CD4-positive, alpha-beta T cell treated with Interleukin-17A for 1 hour (primary cell): ENCODE measurements around the gene QPRT.
"Not testable (repeated sequence)": the region's sequence is repeated elsewhere in the genome, so short reads cannot be mapped to it uniquely, and the experiment has no call there.

ENCODE experiments used
- DNase-seq: peaks from one replicate; pipeline ENCODE4 v3.0.0-alpha.2; 2020

QPRT gene

GRCh38 chr16:29678691-29679267 lies at the start of gene QPRT:
TSS of gene QPRT (plus strand) at chr16:29679180. CDS start at chr16:29679198, 18 bp downstream.
- DNase-seq, result no peak

- not testable (repeated sequence) for DNase-seq
Measured at GRCh38 chr16:29629318-29629717, 49.7 kb upstream of the QPRT start.

- DNase-seq, result not testable (repeated sequence)
Measured at GRCh38 chr16:29631658-29632057, 47.3 kb upstream of the QPRT start.

- not testable (repeated sequence) for DNase-seq
Measured at GRCh38 chr16:29635902-29636301, 43.1 kb upstream of the QPRT start.

- DNase-seq, result not testable (repeated sequence)
Measured at GRCh38 chr16:29636368-29636767, 42.6 kb upstream of the QPRT start.

- not testable (repeated sequence) for DNase-seq
Measured at GRCh38 chr16:29638751-29639150, 40.2 kb upstream of the QPRT start.

GRCh38 chr16:29641561-29641960 lies 37.4 kb upstream of the QPRT start:
- DNase-seq, result peak; percentile 56

GRCh38 chr16:29643596-29643995 lies 35.4 kb upstream of the QPRT start:
- DNase-seq, result no peak

GRCh38 chr16:29644338-29644857 lies 34.6 kb upstream of the QPRT start:
- DNase-seq, result no peak

- DNase-seq, result no peak
Measured at GRCh38 chr16:29644973-29645693, 33.8 kb upstream of the QPRT start.

- peak; percentile 38 for DNase-seq
Measured at GRCh38 chr16:29645694-29646187, 33.2 kb upstream of the QPRT start.

- no peak for DNase-seq
Measured at GRCh38 chr16:29646947-29647346, 32.0 kb upstream of the QPRT start.

GRCh38 chr16:29649588-29650494 lies 29.1 kb upstream of the QPRT start:
- no peak for DNase-seq

- no peak for DNase-seq
Measured at GRCh38 chr16:29650771-29651170, 28.2 kb upstream of the QPRT start.

GRCh38 chr16:29651774-29652349 lies 27.1 kb upstream of the QPRT start:
- no peak for DNase-seq

GRCh38 chr16:29653471-29653870 lies 25.5 kb upstream of the QPRT start:
- no peak for DNase-seq

GRCh38 chr16:29653890-29654289 lies 25.1 kb upstream of the QPRT start:
- DNase-seq, result not testable (repeated sequence)

GRCh38 chr16:29656688-29657523 lies 22.1 kb upstream of the QPRT start:
- DNase-seq, result no peak

GRCh38 chr16:29658705-29659104 lies 20.3 kb upstream of the QPRT start:
- no peak for DNase-seq

GRCh38 chr16:29662000-29662728 lies 16.8 kb upstream of the QPRT start:
- DNase-seq, result no peak

- DNase-seq, result peak; percentile 60
Measured at GRCh38 chr16:29662729-29663015, 16.3 kb upstream of the QPRT start.
